GM19395 (cell line): ENCODE measurements around the gene CACNA1B.

Source experiments
- ATAC-seq: cut with Tn5 transposase; IDR thresholded peaks from one replicate; pipeline ENCODE4 v1.9.1; 2021; ENCODE audit warnings: mild to moderate bottlenecking, moderate library complexity; ENCODE audit not compliant: unreplicated experiment

Gene CACNA1B

DNA sequence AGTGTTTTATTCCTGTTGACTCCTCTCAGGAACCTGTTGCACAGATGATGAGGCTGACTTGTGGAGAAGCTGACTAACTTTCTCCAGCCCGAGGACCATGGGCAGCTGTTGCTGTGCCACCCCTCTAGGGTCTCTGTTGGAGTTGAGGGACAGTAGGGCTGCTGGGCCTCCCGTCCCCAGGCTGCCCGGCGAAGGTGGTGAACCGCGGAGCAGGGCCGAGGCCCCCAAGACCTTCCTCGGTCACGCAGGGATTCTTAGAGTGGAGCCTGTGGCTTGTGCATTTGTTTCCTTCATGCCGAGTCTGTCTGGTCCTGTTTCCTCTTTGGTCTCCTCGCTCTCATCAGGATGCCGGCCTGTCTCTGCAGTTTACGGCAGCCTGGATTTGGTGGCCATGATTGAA, 40.2 kb downstream of the CACNA1B start:
- no peak for ATAC-seq

DNA sequence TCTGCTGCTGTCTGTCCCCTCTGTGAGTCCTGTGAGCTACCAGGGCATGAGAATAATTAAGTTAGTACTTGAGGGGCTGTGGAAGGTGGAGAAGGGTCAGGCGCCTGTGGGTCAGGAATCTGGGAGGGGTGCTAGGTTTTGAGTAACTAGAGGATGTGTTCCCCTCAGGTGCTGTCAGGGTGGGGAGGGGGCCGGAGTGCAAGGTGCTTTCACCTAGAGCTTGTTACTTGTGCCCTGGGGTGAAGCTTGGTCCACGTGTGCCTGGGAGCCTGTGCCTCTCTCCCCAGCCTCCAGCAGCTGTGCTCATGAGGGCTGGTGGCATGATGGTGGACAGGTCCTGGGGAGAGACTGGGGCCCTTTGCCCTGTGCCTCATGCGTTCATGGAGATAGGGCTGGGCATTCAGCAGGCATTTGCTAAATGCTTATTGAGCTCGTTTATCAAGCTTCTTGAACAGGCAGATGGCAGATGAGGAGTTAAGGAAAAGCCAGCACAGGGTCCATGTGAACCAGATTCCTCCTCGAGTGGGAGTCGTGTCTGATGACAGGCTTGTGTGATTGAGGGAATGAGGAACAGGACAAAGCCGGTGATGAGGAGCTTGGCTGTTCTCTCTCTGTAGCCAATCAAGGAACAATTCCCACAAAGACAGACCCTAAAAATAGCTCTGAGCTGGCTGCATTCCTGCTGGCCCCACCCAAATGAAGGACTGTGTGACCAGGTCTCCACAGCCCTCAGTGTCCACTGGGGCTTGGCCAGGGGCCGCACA, 40.9 kb downstream of the CACNA1B start:
- no peak for ATAC-seq

DNA sequence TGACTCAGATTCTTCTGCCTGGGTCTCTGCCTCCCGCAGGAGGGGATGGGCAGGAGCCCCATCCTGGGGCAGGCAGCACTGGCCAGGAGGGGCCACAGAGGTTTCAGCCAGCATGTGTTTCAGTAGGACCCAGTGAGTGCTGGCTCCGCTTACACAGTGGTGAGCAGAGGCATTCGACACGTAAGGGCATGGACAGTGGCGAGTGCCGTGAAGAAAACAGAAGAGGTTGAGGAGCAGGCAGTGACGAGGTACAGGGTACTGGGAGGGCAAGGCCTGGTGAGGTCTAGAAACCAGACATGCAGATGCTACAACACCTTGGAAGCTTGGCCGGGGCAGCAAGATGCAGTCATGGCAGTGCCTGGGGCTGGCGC, 41.5 kb downstream of the CACNA1B start:
- ATAC-seq: no peak

DNA sequence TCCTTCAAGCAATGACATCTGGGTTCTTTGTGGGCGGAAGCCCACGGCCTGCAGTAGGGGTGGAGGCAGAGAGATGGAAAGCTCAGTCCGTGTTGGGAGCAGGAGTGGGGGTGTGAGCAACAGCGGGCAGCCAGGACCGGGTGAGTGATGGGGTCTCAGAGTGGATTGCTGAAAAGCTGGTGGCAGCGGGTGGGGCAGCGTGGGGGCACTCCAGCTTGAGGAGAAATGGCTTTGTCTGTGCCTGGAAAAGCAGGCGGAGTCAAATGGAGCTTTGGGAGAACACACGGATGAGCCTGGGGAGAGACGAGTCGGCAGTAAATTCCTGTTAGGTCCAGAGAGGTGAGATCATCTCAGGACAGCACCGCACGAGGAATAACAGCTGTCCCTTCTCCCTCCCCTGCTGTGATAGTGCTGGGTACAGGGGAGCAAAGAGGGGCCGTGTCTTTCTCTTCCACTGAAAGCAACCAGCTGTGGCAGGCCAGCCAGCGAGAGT, 42.1 kb downstream of the CACNA1B start:
- ATAC-seq: no peak

DNA sequence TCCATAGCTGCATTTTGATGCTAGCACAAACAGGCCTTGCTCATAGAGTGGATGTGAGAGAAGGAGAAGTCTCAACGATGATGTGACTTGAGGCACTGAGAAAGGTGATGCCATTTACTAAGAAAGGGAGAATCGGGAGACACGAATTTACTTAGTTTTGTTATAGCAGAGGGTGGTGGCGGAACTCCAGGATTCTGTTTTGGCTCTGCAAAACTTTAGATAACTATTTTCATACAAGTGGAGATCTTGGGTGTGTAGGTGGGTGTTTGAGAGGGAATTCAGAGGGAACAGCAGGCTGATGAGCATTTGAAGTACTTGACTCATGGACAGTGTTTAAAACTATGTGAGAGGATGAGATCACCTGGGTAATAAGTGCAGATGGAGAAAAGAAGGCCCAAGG, 43.2 kb downstream of the CACNA1B start:
- no peak for ATAC-seq

DNA sequence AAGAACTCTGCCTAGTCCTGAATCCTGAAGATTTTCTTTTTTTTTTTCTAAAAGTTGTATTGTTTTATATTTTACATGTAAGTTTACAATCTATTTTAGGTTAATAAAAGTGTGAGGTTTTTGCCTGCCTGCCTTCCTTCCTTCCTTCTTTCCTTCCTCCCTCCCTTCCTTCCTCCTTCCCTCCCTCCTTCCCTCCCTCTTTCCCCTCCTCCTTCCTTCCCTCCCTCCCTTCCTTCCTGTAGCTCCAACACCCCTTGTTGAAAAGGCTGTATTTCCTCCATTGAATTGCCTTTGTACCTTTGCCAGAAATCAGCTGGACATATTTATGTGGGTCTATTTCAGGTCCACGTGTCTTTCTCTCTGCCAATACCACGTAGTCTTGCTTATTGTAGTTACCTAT, 46.6 kb downstream of the CACNA1B start:
- ATAC-seq: no peak

DNA sequence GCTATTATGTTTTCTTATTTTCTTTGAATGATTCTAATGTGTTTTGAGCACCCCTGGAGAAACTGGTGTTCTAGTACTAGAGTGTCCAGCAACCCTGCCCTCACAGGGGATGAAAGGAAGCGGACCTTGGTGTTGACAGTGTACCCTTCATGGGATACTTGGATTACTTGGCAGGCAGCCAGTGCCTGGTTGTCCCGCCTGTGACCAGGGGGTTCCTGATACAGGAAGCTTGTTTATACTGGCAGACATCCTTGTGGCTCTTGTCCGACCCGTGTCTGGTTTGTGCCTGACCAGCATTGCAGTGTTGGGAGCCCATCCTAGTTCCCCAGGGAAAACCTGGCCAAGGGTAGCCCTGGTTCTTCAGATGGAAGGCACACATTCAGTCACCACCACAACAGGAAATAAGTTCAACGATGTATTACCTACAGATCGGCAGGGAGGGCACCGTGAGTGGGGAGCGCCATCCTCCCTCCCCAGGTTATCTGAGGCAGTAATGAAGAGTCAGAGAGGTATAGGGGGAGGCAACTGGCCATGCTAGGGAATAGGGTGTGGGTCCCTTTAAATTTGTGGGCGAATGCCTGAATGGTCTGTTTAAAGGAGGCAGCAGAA, 47.3 kb downstream of the CACNA1B start:
- ATAC-seq: no peak

DNA sequence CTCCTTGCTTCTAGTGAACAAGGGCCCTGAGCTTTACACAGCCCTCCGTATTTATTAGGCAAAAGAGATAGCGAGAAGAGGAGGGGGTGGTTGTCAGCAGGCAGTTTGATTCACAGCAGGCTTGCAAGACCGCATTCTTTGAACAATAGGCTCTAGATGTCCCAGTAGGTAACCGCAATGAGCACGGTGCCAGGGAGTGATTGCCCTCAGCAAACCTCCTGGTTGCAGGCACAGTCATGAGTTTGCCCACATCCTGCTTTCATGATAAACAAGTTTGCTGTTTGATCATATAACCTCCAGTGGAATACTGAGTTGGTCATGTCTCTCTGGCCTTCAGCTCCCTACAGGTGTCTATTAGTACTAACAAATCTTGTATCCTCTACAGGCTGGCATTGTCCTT, 66.1 kb downstream of the CACNA1B start:
- no peak for ATAC-seq

DNA sequence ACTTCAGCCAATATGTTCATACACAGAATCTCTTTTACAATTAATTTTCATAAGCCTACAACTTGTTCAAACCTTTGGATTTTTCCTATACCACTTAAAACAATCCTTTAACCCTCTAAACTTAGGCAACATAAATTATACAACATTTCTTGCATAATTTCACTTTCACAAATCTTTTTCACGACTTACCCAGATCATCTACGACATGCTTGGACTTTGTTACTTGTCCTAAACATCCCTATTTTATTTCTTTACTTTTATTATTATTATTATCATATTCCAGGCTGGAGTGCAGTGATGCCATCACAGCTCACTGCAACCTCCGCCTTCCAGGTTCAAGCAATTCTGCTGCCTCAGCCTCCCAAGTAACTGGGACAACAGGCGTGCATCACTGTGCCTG, 68.0 kb downstream of the CACNA1B start:
- ATAC-seq: no peak

DNA sequence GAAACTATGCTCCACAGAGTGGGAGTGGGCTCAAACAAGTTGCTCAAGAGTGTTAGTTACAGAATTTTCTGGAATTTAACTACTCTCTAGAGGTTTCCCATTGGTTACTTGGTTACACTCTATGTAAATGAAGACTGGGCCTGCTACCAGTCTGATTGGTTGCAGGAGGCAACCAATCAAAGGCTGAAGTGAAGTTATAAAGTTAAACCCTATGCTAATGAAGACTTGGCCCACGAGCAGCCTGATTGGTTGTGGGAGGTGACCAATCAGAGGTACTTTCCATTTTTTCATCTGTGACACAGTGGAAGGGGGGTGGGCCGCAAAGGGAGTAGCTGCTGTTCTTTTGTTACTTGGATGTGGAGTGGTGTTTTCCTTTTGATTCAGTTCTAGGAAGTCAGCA, 69.4 kb downstream of the CACNA1B start:
- no peak for ATAC-seq

DNA sequence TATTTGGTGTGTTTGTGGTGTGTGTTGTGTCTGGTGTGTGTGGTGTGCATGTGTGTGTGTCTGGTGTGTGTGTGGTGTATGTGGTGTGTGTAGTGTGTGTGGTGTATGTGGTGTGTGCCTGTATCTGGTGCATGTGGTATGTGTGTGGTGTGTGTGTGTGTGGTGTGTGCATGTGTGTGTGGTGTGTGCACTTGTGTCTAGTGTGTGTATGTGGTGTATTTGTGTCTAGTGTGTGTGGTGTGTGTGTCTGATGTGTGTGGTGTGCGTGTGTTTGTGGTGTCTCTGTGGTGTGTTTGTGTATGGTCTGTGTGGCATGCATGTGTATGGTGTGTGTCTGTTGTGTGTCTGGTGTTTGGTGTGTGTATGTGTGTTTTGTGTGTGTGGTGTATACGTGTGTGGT, 71.1 kb downstream of the CACNA1B start:
- ATAC-seq: no peak

DNA sequence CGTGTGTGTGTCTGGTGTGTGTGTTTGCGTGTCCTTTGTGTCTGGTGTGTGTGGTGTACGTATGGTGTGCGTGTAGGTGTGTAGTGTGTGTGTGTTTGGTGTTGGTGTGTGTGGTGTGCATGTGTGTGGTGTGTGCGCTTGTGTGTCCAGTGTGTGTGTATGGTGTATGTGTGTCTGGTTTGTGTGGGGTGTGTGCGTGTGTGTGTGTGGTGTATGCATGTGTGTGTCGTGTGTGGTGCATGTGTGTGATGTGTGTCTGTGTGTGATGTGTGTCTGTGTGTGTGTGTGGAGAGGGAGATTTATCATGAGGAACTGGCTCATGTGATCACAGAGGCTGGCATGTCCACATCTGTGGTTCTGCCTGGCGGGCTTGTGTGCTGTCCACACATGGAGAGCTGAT, 71.7 kb downstream of the CACNA1B start:
- no peak for ATAC-seq

DNA sequence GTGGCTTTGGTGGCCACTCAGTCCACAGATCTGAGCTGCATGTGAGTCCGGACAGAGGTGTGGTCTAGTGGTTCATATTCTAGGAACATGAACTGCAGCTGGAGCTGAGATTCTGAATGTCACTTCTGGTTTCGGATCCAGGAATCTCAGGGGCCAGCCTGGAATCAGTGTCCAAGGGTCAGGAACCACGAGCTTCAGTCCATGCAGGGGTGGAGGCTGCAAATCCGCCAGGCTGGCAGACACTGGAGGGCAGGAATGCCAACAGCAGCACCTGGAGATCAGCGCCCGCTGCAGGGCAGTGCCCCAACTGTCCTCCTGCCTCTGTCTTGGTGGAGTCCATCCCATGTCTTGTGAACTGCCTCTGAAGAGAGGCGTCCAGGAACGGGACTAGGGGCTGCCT, 73.5 kb downstream of the CACNA1B start:
- no peak for ATAC-seq

DNA sequence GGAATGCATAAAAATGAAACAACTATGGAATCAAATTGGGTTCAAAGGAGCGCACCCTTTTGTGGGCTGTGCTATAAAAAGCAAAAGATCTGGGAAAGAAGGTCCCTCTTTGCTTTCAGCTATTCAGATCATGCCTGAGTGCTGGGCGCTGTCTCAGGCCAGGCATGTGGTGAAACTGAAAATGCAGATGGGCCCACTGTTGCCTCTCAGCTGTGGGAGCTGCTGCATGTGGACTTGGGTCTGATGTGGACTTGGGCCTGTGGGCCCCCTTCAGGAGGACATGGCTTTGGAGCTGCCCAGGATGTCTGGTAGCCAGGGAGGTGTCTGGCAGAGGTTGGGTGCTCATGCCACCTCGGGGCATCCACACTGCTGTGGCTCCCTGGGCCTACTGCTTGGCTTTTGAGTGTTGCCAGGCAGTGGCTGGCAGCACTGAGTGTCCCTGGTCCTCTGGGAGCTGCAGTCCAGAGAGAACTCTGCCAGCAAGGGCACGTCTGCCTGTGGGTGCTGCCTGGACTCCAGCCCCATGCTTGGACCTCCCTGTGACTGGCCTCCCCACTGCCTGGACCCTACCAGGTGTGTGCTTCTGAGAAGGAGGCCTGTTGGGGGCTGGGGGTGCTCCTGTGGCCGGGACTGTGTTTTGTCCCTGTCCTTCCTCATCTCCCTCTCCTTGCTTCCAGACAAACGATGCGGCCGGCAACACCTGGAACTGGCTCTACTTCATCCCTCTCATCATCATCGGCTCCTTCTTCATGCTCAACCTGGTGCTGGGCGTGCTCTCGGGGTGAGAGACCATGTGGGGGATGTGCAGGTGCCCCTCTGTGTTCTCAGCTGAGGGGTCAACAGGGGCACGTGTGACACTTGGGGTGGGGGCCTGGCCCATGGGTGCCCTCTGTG, 74.3 kb downstream of the CACNA1B start:
- no peak for ATAC-seq

DNA sequence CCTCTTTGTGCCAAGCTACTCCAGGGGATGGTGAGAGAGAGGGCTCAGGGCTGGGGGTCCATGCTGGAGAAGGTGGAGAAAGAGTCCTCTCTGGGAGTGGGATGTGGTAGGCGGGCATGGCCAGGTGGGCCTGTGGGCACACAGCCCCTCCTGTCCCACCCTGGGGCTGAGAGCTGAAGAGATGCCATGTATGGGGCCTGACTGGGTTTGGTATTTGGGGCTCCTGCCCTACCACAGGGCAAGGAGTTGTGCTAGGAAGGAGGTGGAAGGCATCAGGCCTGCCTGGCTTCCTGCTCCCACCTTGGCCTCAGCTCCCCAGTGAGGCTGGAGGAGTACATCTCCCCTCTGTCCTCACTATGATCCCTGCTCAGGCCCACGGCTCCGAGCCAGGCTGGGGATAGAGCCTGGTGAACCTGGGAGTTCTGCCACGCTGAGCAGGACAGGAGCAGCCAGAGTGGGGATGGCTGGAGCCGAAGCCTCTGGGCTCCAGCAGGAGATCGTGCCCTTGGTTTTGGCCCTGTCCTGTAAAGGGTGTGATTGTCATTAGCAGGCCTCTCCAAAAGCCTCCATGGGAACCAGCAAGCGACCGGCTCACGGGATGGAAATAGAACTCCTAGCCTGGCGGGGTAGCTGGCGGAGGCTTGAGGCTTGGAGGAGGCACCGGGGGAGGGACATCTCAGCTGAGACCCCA, 75.5 kb downstream of the CACNA1B start:
- ATAC-seq: no peak

DNA sequence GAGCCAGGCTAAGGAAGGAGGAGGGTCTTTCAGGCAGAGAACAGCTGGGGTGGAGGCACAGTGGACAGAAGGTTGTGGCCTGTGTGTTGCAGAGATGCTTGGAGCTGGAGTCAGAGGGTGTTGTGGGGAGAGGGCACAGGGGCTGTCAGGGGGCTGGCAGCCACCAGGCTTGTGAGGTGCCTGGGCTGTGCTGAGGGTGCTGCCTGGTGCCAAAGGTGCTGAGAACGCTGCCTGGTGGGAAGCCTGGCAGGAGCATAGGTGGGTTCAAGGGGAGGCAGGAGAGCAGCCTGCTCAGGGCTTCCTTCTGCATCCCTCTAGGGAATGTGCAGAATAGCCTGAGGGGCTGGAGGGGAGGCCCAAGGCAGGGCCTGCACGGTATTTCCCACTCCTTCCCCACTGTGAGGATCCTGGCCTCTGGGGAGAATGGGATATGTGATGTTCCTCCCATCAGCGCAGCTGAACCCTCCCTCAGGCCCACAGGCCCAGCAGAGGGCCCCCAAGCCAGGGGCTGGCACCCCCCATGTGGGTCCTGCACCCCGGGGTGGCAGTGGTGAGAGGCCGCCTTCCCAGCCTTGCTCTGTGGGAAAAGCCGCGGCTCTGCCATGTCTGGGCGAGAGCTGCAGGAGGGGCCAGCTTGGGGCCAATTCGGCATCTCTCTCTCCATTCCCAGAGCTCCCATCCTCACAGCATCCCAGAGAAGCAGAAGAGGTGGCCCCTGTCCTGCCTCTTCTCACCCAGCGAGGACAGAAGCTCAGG, 76.3 kb downstream of the CACNA1B start:
- no peak for ATAC-seq

DNA sequence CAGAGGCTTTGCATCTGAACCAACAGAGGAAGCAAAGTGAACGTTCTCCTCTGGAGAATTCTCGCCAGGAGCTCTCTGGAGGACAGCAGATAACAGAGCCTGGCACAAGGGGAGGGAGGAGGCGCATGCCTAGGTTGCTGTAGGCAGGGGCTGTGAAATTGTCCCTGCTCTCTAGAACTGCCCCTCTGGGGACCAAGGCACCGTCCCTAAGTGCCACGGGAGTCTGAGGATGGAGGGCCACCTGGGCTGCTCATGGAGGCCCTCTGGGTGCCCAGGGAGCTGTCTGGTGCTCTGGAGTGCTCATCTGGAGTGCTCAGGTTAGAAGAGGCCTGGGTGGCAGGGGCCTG, 77.6 kb downstream of the CACNA1B start:
- ATAC-seq: no peak

DNA sequence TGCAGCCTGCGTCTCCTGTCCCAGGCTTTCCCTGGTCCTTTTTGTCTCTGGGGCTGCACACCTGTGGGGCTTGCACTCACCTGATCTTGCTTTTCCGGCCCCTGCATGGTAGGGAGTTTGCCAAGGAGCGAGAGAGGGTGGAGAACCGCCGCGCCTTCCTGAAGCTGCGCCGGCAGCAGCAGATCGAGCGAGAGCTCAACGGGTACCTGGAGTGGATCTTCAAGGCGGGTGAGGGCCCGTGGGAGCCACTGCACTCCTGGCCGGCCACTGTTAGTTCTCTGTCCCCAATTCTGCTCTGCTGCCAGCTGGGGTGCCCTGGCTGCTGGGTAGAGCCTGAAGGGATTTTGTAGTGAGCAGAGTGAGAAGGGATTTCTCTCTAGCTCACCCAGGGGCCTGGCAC, 78.0 kb downstream of the CACNA1B start:
- no peak for ATAC-seq

DNA sequence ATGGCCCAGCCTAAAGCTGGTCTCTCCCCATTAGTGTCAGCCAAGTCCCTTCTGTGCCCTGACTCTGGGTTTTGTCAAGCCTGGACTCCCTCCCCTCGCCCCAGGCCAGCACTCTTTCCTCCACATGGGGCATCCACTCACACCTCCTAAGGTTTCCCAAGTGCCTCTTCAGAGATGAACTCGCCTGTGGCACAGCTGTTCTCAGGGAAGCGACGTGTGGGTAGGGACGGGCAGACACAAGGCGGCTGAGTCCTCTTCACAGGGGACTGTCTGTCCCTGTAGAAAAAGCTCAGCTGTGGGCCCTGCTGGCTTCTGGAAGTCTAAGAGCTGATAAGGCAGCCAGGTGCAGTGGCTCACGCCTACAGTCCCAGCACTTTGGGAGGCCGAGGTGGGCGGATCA, 78.5 kb downstream of the CACNA1B start:
- ATAC-seq: no peak

DNA sequence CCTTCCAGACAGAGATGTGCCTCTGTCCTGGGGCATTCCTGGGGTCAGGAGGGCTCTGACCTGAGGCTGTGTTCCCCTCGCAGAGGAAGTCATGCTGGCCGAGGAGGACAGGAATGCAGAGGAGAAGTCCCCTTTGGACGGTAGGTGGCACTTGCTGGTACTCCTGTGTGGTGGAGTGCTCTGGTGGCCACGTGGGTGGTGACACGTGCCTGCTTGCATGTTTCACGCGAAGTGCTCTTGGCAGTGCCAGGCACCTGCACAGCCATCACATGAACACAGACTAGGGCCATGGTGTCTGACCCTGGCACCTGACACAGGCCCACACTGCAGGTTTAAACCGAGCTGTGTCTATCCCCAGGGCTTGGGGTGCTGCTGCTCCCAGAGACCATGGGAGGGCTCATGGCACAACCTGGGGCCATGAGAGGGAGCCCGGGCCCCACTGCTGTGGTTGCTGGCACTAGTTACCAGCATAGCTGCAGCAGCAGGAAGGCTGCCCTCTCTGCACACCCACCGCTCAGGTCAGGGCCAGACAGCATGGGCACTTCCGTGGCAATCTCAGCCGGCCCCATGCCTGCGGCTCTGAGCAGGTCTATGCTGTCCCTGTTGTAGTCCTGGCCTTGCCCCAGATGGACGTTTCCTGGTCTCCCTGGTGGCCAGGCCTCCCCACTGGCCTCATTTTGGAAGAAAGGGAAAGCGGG, 79.3 kb downstream of the CACNA1B start:
- ATAC-seq: no peak
